HepG2 (cell line): ENCODE data around the gene TTC9. TPM values are rescaled to one million over a fixed set of nuclear protein-coding genes. Genes with fewer than 3 reads are reported as not detected.

Experiments
- BRD4 ChIP-seq: sonication (generic); formaldehyde crosslinking; IDR thresholded peaks from 2 replicates; pipeline ENCODE4 v1.4.0; 2020; ENCODE audit warnings: missing genetic modification reagents
- CBX5 ChIP-seq: sonication (generic); formaldehyde crosslinking; IDR thresholded peaks from 2 replicates; pipeline ENCODE4 v1.4.0; 2020; ENCODE audit warnings: missing genetic modification reagents, borderline replicate concordance
- ESRRA ChIP-seq: sonication (generic); formaldehyde crosslinking; IDR thresholded peaks from 2 replicates; pipeline ENCODE4 v1.5.1; 2020; ENCODE audit warnings: mild to moderate bottlenecking, low read depth, missing genetic modification reagents
- ETV5 ChIP-seq: IDR thresholded peaks from 2 replicates; pipeline ENCODE4 v1.6.1; 2018; ENCODE audit warnings: missing biosample characterization, missing genetic modification reagents, inconsistent platforms, borderline replicate concordance
- ETV6 ChIP-seq: sonication (generic); formaldehyde crosslinking; conservative IDR thresholded peaks from 2 replicates; pipeline ENCODE4 v1.4.0; 2020; ENCODE audit warnings: missing genetic modification reagents
- FOXP4 ChIP-seq: sonication (generic); formaldehyde crosslinking; IDR thresholded peaks from 2 replicates; pipeline ENCODE4 v1.4.0; 2020; ENCODE audit warnings: missing genetic modification reagents
- HNRNPL ChIP-seq: fragments of 200-400 bp; formaldehyde crosslinking; IDR thresholded peaks from 2 replicates; pipeline ENCODE4 v1.6.1; 2017; ENCODE audit warnings: mild to moderate bottlenecking, low read depth, low read length
- JUN ChIP-seq: sonication (generic); formaldehyde crosslinking; IDR thresholded peaks from 2 replicates; pipeline ENCODE4 v1.4.0; 2020; ENCODE audit warnings: mild to moderate bottlenecking, missing genetic modification reagents
- MIER2 ChIP-seq: IDR thresholded peaks from 2 replicates; pipeline ENCODE4 v1.6.1; 2016; ENCODE audit warnings: missing biosample characterization, missing genetic modification reagents
- NR3C1 ChIP-seq: sonication (generic); formaldehyde crosslinking; IDR thresholded peaks from 2 replicates; pipeline ENCODE4 v1.4.0; 2020; ENCODE audit warnings: missing genetic modification reagents
- REPIN1 ChIP-seq: sonication (generic); formaldehyde crosslinking; IDR thresholded peaks from 2 replicates; pipeline ENCODE4 v1.8.0; 2022; ENCODE audit warnings: missing genetic modification reagents, low read depth, mild to moderate bottlenecking, borderline replicate concordance
- RFXAP ChIP-seq: sonication (generic); formaldehyde crosslinking; IDR thresholded peaks from 2 replicates; pipeline ENCODE4 v1.4.0; 2020; ENCODE audit warnings: missing genetic modification reagents, borderline replicate concordance
- TARDBP ChIP-seq: sonication (generic); formaldehyde crosslinking; IDR thresholded peaks from 2 replicates; pipeline ENCODE4 v1.8.0; 2022; ENCODE audit warnings: mild to moderate bottlenecking, missing genetic modification reagents
- ZMAT3 ChIP-seq: sonication (generic); formaldehyde crosslinking; conservative IDR thresholded peaks from 2 replicates; pipeline ENCODE4 v1.7.0; 2021; ENCODE audit warnings: missing genetic modification reagents
- ZNF180 ChIP-seq: sonication (generic); formaldehyde crosslinking; IDR thresholded peaks from 2 replicates; pipeline ENCODE4 v1.4.0; 2020; ENCODE audit warnings: low read depth, missing genetic modification reagents, borderline replicate concordance
- ZNF343 ChIP-seq: sonication (generic); formaldehyde crosslinking; IDR thresholded peaks from 2 replicates; pipeline ENCODE4 v1.4.0; 2020; ENCODE audit warnings: mild to moderate bottlenecking, missing genetic modification reagents
- ZNF549 ChIP-seq: sonication (generic); formaldehyde crosslinking; IDR thresholded peaks from 2 replicates; pipeline ENCODE4 v1.5.0; 2020; ENCODE audit warnings: missing genetic modification reagents
- ZNF614 ChIP-seq: IDR thresholded peaks from 2 replicates; pipeline ENCODE4 v1.6.1; 2018; ENCODE audit warnings: missing biosample characterization, missing genetic modification reagents, inconsistent platforms, borderline replicate concordance
- ZNF678 ChIP-seq: sonication (generic); formaldehyde crosslinking; IDR thresholded peaks from 2 replicates; pipeline ENCODE4 v1.4.0; 2020; ENCODE audit warnings: mild to moderate bottlenecking, missing genetic modification reagents
- ZNF782 ChIP-seq: sonication (generic); formaldehyde crosslinking; IDR thresholded peaks from 2 replicates; pipeline ENCODE4 v1.4.0; 2020; ENCODE audit warnings: missing genetic modification reagents, mild to moderate bottlenecking, borderline replicate concordance
- polyA plus RNA-seq, 8 experiments: library from polyadenylated mRNA; depleted of rRNA in 3 of 8; stranded (reverse) in 7 of 8; unstranded in 1 of 8; fragments of >200 nt; fragmentation: Illumina TruSeq in 4 of 8; extraction: Trizol in 4 of 8; gene quantifications; 2 replicates each; pipeline versions ENCODE4 v1.2.1 to v1.2.3, GENCODE V29; 2011 to 2016; ENCODE audit warnings: low read depth in 4 of 8, missing spikeins in 1 of 8, mixed read lengths in 1 of 8; ENCODE audit not compliant: insufficient read depth in 1 of 8
- total RNA-seq, 5 experiments: library from RNA; depleted of rRNA; stranded (reverse); fragments of >200 nt; fragmentation: Illumina TruSeq; extraction: Trizol; gene quantifications; 2 replicates each; pipeline ENCODE4 v1.2.3, GENCODE V29; 2016; ENCODE audit warnings: low read depth in 1 of 5
- TF ChIP-seq, protein P1 (sequence below): sonication (generic); formaldehyde crosslinking; IDR thresholded peaks from 2 replicates; pipeline ENCODE4 v1.4.0; 2020; ENCODE audit warnings: mild to moderate bottlenecking, missing genetic modification reagents
- TF ChIP-seq, protein P2 (sequence below): sonication (generic); formaldehyde crosslinking; IDR thresholded peaks from 2 replicates; pipeline ENCODE4 v1.4.0; 2020; ENCODE audit warnings: mild to moderate bottlenecking, missing genetic modification reagents
- TF ChIP-seq, protein P3 (sequence below): sonication (generic); formaldehyde crosslinking; IDR thresholded peaks from 2 replicates; pipeline ENCODE4 v1.4.0; 2020; ENCODE audit warnings: missing genetic modification reagents

The TTC9 gene
- total and polyA plus RNA-seq, 2 of the 13 experiments (the other 11 are each of a cell fraction or from before 2014, with no cell fraction given): 0.13 to 0.30 TPM

- TF ChIP-seq FOXP4 (CRISPR knock-in tag) (peak; percentile 31; the same call in 1 of the 2 replicates), ZNF614 (CRISPR knock-in tag) (no peak), ZNF343 (CRISPR knock-in tag) (no peak), NR3C1 (CRISPR knock-in tag) (no peak), ZNF180 (CRISPR knock-in tag) (no peak), ZNF678 (CRISPR knock-in tag) (no peak), ZNF549 (no peak), HNRNPL (no peak), ZMAT3 (CRISPR knock-in tag) (no peak), MIER2 (no peak), ESRRA (CRISPR knock-in tag) (no peak), TARDBP (CRISPR knock-in tag) (peak; percentile 66; the same call in 1 of the 2 replicates), RFXAP (CRISPR knock-in tag) (no peak), ETV5 (CRISPR knock-in tag) (peak; percentile 46; the same call in 1 of the 2 replicates), BRD4 (no peak), ZNF782 (CRISPR knock-in tag) (no peak), REPIN1 (CRISPR knock-in tag) (no peak), JUN (CRISPR knock-in tag) (peak; percentile 71), ETV6 (CRISPR knock-in tag) (no peak), CBX5 (peak; percentile 24; the same call in 1 of the 2 replicates)
- TF ChIP-seq, protein P1, sequence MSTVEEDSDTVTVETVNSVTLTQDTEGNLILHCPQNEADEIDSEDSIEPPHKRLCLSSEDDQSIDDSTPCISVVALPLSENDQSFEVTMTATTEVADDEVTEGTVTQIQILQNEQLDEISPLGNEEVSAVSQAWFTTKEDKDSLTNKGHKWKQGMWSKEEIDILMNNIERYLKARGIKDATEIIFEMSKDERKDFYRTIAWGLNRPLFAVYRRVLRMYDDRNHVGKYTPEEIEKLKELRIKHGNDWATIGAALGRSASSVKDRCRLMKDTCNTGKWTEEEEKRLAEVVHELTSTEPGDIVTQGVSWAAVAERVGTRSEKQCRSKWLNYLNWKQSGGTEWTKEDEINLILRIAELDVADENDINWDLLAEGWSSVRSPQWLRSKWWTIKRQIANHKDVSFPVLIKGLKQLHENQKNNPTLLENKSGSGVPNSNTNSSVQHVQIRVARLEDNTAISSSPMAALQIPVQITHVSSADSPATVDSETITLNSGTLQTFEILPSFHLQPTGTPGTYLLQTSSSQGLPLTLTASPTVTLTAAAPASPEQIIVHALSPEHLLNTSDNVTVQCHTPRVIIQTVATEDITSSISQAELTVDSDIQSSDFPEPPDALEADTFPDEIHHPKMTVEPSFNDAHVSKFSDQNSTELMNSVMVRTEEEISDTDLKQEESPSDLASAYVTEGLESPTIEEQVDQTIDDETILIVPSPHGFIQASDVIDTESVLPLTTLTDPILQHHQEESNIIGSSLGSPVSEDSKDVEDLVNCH: no peak
- TF ChIP-seq, protein P2, sequence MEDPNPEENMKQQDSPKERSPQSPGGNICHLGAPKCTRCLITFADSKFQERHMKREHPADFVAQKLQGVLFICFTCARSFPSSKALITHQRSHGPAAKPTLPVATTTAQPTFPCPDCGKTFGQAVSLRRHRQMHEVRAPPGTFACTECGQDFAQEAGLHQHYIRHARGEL: no peak
- TF ChIP-seq, protein P3, sequence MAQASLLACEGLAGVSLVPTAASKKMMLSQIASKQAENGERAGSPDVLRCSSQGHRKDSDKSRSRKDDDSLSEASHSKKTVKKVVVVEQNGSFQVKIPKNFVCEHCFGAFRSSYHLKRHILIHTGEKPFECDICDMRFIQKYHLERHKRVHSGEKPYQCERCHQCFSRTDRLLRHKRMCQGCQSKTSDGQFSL (CRISPR knock-in tag): 0 out of 2 replicates have a peak, but pooled peaks have one; percentile 67
Observed at GRCh38 chr14:70707138-70708038, 65.7 kb downstream of the TTC9 start (continued).
